Calu3 (cell line): Measurements from ENCODE around the gene ASB14. TPM values are rescaled to one million over a fixed set of nuclear protein-coding genes. Genes with fewer than 3 reads are reported as not detected.
A peak's percentile ranks its signal among the peaks of the same experiment; 100 is the strongest.

Experiments used
- BruUV-seq: library from RNA; stranded (reverse); fragments of 400-500 nt; replicated peaks from 2 replicates; lab custom pipeline; 2021; lab: Mats Ljungman, UMichigan
- CTCF ChIA-PET: fragments of 300-600 bp; sonication (Branson Sonifier 250); formaldehyde crosslinking; loops from one replicate; lab custom pipeline; 2022; ENCODE audit warnings: antibody characterized with exemption; lab: Charles Lee
- DNase-seq: peaks from one replicate; pipeline ENCODE4 v3.0.0; 2022
- H3K27ac Mint-ChIP-seq: one replicate; pipeline ENCODE4 v1.8.0; 2022; ENCODE audit warnings: mixed read lengths; ENCODE audit not compliant: unreplicated experiment
- H3K27me3 Mint-ChIP-seq: one replicate; pipeline ENCODE4 v1.8.0; 2022; ENCODE audit warnings: mixed read lengths; ENCODE audit not compliant: unreplicated experiment
- H3K36me3 Mint-ChIP-seq: one replicate; pipeline ENCODE4 v1.8.0; 2022; ENCODE audit warnings: mild to moderate bottlenecking, moderate library complexity, mixed read lengths; ENCODE audit not compliant: insufficient read depth, unreplicated experiment
- H3K4me1 Mint-ChIP-seq: one replicate; pipeline ENCODE4 v1.8.0; 2022; ENCODE audit warnings: mild to moderate bottlenecking, low read depth, mixed read lengths; ENCODE audit not compliant: unreplicated experiment
- H3K4me3 Mint-ChIP-seq: one replicate; pipeline ENCODE4 v1.8.0; 2022; ENCODE audit warnings: mild to moderate bottlenecking, low read depth, moderate library complexity, mixed read lengths; ENCODE audit not compliant: unreplicated experiment
- H3K9me3 Mint-ChIP-seq: one replicate; pipeline ENCODE4 v1.8.0; 2022; ENCODE audit warnings: low read depth, mixed read lengths; ENCODE audit not compliant: unreplicated experiment
- CTCF ChIP-seq: fragments of 200-600 bp; IDR thresholded peaks from one replicate; pipeline ENCODE4 v1.8.0; 2022; ENCODE audit warnings: antibody characterized with exemption; ENCODE audit not compliant: unreplicated experiment
- intact Hi-C: fragments of 100-400 bp; cut with micrococcal nuclease; formaldehyde crosslinking; loops from one replicate; pipeline ENCODE4 v1.10.0; 2022; ENCODE audit not compliant: unreplicated experiment
- total RNA-seq: library from RNA; stranded (reverse); gene quantifications from 2 replicates; pipeline ENCODE4 v1.2.3, GENCODE V29; 2022

ASB14 gene
- total RNA-seq, 1 experiment from 2014 or later = 0.40 TPM

- no TSS peak for BruUV-seq
- peak overlapping the region; percentile 77 for H3K4me3 Mint-ChIP-seq
- peak; percentile 33 for DNase-seq
- intact Hi-C loops = no loop called here
- peaks cover 9% of the 10 kb centered on the region for H3K4me1 Mint-ChIP-seq
- no peaks in the 10 kb centered on the region for H3K27me3 Mint-ChIP-seq
- H3K27ac Mint-ChIP-seq = no peak overlapping the region
- peaks cover 24% of the 10 kb centered on the region for H3K36me3 Mint-ChIP-seq
- CTCF ChIA-PET = interaction anchor here (0.6 to 1.4 kb wide), 2 partner anchors 9 to 372 kb away, joined by 4 to 7 read pairs; no protein-coding TSS in a partner anchor
- no peak for TF ChIP-seq CTCF
- no peaks in the 10 kb centered on the region for H3K9me3 Mint-ChIP-seq
Observed at GRCh38 chr3:57227930-57228751, 64.3 kb downstream of the ASB14 start.

- Mint-ChIP-seq H3K27me3 (no peaks in the 10 kb centered on the region), H3K36me3 (peaks cover 24% of the 10 kb centered on the region), H3K27ac (peak within 1 kb of the TSS; percentile 50), H3K4me1 (peaks cover 9% of the 10 kb centered on the region), H3K4me3 (peak within 1 kb of the TSS; percentile 77), H3K9me3 (no peaks in the 10 kb centered on the region)
- DNase-seq = peak; percentile 97
- no peak for TF ChIP-seq CTCF
- intact Hi-C loops = no loop called here
- BruUV-seq = no TSS peak
- CTCF ChIA-PET = interaction anchor here (0.6 to 1.4 kb wide), 3 partner anchors 9 to 626 kb away, joined by 4 to 5 read pairs (median 4); no protein-coding TSS in a partner anchor
Observed at GRCh38 chr3:57227204-57227929, 65.1 kb downstream of the ASB14 start, which contains the start of gene APPL1. Gene APPL1 (plus strand): TSS chr3:57227729. CDS start chr3:57227884, 155 bp downstream.

GRCh38 chr3:57226176-57226575 lies 66.3 kb downstream of the ASB14 start:
- intact Hi-C loops = no loop called here
- H3K4me1 Mint-ChIP-seq = peaks cover 9% of the 10 kb centered on the region
- H3K27ac Mint-ChIP-seq = no peak overlapping the region
- no peaks in the 10 kb centered on the region for H3K9me3 Mint-ChIP-seq
- peak overlapping the region; percentile 77 for H3K4me3 Mint-ChIP-seq
- CTCF ChIA-PET = interaction anchor here (0.7 kb wide), 1 partner anchor 309 kb away, joined by 4 read pairs; no protein-coding TSS in a partner anchor
- BruUV-seq = no TSS peak
- TF ChIP-seq CTCF = no peak
- H3K27me3 Mint-ChIP-seq = no peaks in the 10 kb centered on the region
- peaks cover 24% of the 10 kb centered on the region for H3K36me3 Mint-ChIP-seq
- no peak for DNase-seq

GRCh38 chr3:57224856-57225255 lies 67.6 kb downstream of the ASB14 start:
- no peaks in the 10 kb centered on the region for H3K9me3 Mint-ChIP-seq
- CTCF ChIA-PET = no interaction called here
- no peak for TF ChIP-seq CTCF
- DNase-seq = no peak
- H3K27ac Mint-ChIP-seq = no peak overlapping the region
- H3K4me3 Mint-ChIP-seq = no peak overlapping the region
- peaks cover 24% of the 10 kb centered on the region for H3K36me3 Mint-ChIP-seq
- H3K27me3 Mint-ChIP-seq = no peaks in the 10 kb centered on the region
- peaks cover 9% of the 10 kb centered on the region for H3K4me1 Mint-ChIP-seq
- no TSS peak for BruUV-seq
- intact Hi-C loops = loop anchor here (5.0 kb wide), 2 partner anchors 48 to 243 kb away; no protein-coding TSS in a partner anchor
